Raji (cell line): ENCODE data around the gene ZNF570.

Experiments
- POLR2A ChIP-seq: IDR thresholded peaks from 2 replicates; pipeline ENCODE4 v1.6.1; 2011; ENCODE audit warnings: low read depth, low read length, control low read depth; ENCODE audit not compliant: insufficient read depth

Gene ZNF570

GRCh38 chr19:37468961-37469777 lies at the start of gene ZNF570:
Gene ZNF570 (plus strand): TSS chr19:37469356. CDS start chr19:37470355, 999 bp downstream.
- TF ChIP-seq POLR2A: peak; percentile 39; the same call in 1 of the 2 replicates

GRCh38 chr19:37452500-37453245 lies 16.5 kb upstream of the ZNF570 start:
- TF ChIP-seq POLR2A: no peak

GRCh38 chr19:37466277-37466797 lies 2.8 kb upstream of the ZNF570 start:
- no peak for TF ChIP-seq POLR2A

GRCh38 chr19:37466798-37467607 lies 2.2 kb upstream of the ZNF570 start, which contains the start of gene ZNF569:
Gene ZNF569 (minus strand): TSS chr19:37467444. CDS start chr19:37444921, 22,523 bp downstream.
- TF ChIP-seq POLR2A: peak; percentile 49

GRCh38 chr19:37467608-37468090 lies 1.5 kb upstream of the ZNF570 start:
- TF ChIP-seq POLR2A: no peak

- no peak for TF ChIP-seq POLR2A
Observed at GRCh38 chr19:37470216-37470615, 1.1 kb downstream of the ZNF570 start.

GRCh38 chr19:37472165-37472564 lies 3.0 kb downstream of the ZNF570 start:
- TF ChIP-seq POLR2A: no peak

- TF ChIP-seq POLR2A: no peak
Observed at GRCh38 chr19:37484406-37485168, 15.4 kb downstream of the ZNF570 start.

- no peak for TF ChIP-seq POLR2A
Observed at GRCh38 chr19:37492213-37492612, 23.1 kb downstream of the ZNF570 start.

- TF ChIP-seq POLR2A: no peak
Observed at GRCh38 chr19:37505958-37506386, 36.8 kb downstream of the ZNF570 start.

- TF ChIP-seq POLR2A: 0 out of 2 replicates have a peak, but pooled peaks have one; percentile 26
Observed at GRCh38 chr19:37506387-37507166, 37.4 kb downstream of the ZNF570 start, which contains the start of gene ZNF793. Gene ZNF793 (plus strand): TSS chr19:37506939. CDS start chr19:37523440, 16,501 bp downstream.

GRCh38 chr19:37507167-37507464 lies 38.0 kb downstream of the ZNF570 start:
- TF ChIP-seq POLR2A: no peak

- TF ChIP-seq POLR2A: no peak
Observed at GRCh38 chr19:37511186-37511585, 42.0 kb downstream of the ZNF570 start.
